GM19099 (cell line): ENCODE measurements around the gene PROSER3.

Experiments used
- POLR2A ChIP-seq: IDR thresholded peaks from 3 replicates; pipeline ENCODE4 v1.6.1; 2011; ENCODE audit warnings: low read depth; ENCODE audit not compliant: insufficient read length; ENCODE audit errors: extremely low read depth

PROSER3 gene

DNA sequence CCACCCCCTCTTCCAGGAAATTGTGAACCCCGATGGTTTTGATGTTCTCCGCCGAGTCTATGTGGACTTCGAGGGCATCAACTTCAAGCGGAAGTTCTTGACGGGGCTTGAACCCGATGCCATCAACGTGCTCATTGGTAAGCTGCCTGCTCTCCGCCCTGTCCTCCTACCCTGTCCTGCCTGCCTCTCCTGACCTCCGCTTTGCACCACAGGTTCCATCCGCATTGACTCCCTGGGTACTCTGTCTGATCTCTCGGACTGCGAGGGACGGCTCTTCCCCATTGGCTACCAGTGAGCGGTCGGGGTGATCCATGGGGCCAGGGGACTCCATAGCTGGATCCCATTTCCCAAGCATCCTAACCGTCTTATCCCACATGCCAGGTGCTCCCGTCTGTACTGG lies 27.6 kb upstream of the PROSER3 start:
- TF ChIP-seq POLR2A: no peak

DNA sequence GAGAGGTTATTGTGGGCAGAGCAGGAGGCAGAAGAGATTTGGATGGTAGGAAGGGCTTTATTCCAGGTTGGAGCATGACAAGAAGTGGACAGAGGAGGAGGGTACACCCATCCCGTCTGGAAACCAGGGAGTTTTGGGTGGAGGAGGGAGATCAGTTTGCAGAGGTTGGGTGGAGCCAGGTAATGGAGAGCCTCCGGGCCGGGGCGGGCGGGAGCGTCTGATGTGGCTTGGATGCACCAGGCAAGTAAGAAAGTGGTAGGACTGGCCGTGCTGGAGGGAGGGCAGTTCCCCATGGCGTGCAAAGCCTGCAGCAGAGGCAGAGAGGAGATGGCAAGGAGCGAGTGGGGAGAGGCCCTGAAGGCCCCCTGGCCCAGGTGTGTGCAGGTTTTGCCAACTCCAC lies 26.6 kb upstream of the PROSER3 start:
- TF ChIP-seq POLR2A: no peak

GRCh38 chr19:35731779-35732405 lies 26.1 kb upstream of the PROSER3 start:
- TF ChIP-seq POLR2A: no peak

GRCh38 chr19:35732540-35733179 lies 25.3 kb upstream of the PROSER3 start:
- TF ChIP-seq POLR2A: no peak

DNA sequence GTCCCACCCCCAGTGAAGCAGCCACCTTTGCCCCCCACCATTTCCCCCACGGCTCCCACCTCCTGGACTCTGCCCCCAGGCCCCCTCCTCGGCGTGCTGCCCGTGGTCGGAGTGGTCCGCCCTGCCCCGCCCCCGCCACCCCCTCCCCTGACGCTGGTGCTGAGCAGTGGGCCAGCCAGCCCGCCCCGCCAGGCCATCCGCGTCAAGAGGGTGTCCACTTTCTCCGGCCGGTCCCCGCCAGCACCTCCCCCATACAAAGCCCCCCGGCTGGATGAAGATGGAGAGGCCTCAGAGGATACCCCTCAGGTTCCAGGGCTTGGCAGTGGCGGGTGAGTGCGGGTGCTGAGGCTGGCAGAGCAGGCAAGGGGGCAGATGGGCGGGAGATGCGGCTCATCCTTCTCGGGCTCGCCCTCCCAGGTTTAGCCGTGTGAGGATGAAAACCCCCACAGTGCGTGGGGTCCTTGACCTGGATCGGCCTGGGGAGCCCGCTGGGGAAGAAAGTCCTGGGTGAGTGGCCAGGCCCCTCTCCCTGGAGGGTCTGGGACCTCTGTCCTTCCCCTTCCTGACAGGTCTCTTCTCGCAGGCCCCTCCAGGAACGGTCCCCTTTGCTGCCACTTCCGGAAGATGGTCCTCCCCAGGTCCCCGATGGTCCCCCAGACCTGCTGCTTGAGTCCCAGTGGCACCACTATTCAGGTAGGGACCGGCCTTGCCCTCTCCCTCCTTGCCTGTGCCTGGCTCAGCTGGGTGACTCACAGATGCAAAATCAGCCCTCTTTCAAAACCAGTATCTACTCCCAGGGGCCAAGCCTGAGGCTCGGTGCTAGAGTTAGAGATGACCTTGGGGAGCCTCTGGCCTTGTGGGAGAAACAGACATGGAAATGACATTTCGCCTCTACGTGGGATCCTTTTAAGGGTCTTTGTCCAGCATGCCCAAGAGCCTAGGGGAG lies 24.5 kb upstream of the PROSER3 start:
- TF ChIP-seq POLR2A: no peak

DNA sequence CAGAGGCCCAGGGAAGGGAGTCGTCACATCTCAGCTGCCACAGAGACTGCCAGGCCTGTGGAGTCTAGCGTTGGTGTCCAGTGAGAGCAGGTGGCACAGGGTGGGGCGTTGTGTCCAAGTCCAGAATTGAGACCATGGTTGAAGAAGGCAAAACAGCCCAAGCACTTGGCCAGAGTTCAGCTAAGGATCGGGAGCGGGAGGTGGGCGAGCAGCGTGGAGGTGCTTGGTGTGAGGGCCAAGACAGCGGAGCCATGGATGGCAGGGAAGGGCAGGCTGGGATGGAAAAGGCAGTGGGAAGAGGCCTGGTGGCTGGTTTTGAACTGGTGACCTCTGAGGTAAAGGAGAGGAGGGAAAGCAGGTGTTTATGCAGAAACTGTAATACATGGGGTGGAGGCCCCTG lies 23.7 kb upstream of the PROSER3 start:
- no peak for TF ChIP-seq POLR2A

- TF ChIP-seq POLR2A: no peak
Observed at GRCh38 chr19:35734889-35735288, 23.1 kb upstream of the PROSER3 start.

- no peak for TF ChIP-seq POLR2A
Observed at GRCh38 chr19:35736913-35737886, 20.8 kb upstream of the PROSER3 start.

- no peak for TF ChIP-seq POLR2A
Observed at GRCh38 chr19:35738021-35738886, 19.7 kb upstream of the PROSER3 start.

DNA sequence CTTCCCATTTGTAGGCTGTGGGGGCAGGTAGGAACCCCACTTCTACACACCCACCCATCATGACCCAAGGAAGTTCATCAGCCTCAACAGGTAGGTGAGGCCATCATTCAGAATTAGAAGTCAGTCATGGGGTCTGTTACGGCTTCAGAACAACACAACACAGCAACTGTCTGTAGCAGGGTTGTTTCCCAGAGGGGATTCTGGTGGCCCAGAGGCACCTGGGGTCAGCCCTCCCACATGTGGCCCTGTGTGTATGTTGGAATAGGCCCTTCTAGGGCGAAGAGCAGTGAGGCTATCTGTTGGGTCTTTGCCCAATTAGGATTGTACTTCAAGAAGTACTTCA lies 19.1 kb upstream of the PROSER3 start:
- TF ChIP-seq POLR2A: no peak

DNA sequence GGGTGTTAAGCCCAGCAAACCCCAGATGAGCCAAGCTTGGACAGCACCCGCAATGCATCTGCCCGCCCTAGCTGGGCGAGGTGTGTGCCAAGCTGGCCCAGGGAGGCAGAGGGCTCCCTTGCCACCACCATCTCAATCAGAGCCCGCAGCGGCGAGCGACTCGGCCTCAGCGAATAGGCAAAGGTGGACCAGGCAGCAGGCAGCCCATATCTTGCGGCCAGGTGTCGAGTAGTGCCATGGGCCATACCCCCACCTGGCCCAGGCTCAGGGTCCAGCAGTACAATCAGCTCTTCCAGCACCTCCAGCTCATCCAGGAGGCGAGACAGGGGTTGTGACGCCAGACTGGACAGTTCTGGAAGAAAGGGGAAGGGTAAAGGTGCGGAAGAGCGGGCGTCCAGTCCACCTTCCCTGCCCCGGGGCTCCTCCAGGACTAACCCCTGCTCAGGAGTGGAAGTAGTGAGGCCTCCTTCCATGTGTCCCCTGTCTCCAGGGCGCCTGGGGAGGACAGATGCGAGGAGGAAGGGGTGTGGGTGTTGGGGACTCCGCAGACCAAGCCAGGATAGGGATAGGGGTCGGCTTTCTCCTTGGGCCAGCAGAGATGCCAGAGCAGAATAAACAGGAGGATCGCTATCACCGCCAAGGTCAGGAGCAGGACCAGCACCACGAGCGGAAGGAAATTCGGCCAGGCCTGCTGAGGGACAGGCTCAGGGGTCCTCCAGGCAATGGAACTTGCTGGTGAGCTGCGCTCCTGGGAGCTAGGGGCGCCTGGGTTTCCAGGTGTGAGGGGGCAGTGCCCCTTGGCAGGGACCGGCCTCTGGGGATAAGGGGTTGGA lies 18.5 kb upstream of the PROSER3 start:
- TF ChIP-seq POLR2A: peak; percentile 20

DNA sequence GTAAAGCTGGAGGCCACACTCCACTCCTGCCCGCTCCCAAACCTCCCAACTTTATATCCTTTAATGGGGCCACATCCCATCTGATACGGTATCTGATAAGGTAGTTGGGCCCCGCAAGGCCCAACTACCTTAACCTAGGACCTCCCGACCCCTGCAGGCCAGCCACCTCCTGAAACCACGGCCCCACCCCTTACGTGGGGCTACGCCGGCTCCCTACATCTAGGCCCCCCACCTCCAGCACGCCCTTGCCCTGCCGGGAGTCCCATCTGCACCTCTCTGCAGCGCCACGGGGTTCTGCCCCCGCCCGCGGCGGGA lies 17.9 kb upstream of the PROSER3 start:
- no peak for TF ChIP-seq POLR2A
